Mesothelial cell of epicardium (in vitro differentiated cells): Measurements from ENCODE around the gene CLIC3. TPM values are rescaled to one million over a fixed set of nuclear protein-coding genes. Genes with fewer than 3 reads are reported as not detected.

Source experiments
- DNase-seq, 2 experiments: peaks; one replicate each; pipeline ENCODE4 v3.0.0; 2021; ENCODE audit warnings: low spot score in 2 of 2; ENCODE audit not compliant: unreplicated experiment in 2 of 2
- H3K27ac Mint-ChIP-seq: 2 replicates; pipeline ENCODE4 v1.8.0; 2021; ENCODE audit warnings: mixed read lengths
- H3K27me3 Mint-ChIP-seq: 2 replicates; pipeline ENCODE4 v1.8.0; 2021; ENCODE audit warnings: low read depth, mixed read lengths
- H3K36me3 Mint-ChIP-seq: 2 replicates; pipeline ENCODE4 v1.8.0; 2021; ENCODE audit warnings: mixed read lengths
- H3K4me1 Mint-ChIP-seq: 2 replicates; pipeline ENCODE4 v1.8.0; 2021; ENCODE audit warnings: mixed read lengths
- H3K4me3 Mint-ChIP-seq: 2 replicates; pipeline ENCODE4 v1.8.0; 2021; ENCODE audit warnings: mild to moderate bottlenecking, moderate library complexity, mixed read lengths
- H3K9me3 Mint-ChIP-seq: 2 replicates; pipeline ENCODE4 v1.8.0; 2021; ENCODE audit warnings: mixed read lengths
- CTCF ChIP-seq: fragments of 200-600 bp; sonication (generic); IDR thresholded peaks from one replicate; pipeline ENCODE4 v1.5.0; 2021; ENCODE audit warnings: antibody characterized with exemption; ENCODE audit not compliant: unreplicated experiment
- total RNA-seq: library from RNA; stranded (reverse); gene quantifications from 3 replicates; pipeline ENCODE4 v1.2.1, GENCODE V29; 2021

Gene CLIC3
- total RNA-seq, 1 donor from 2014 or later = 2.9 TPM

GRCh38 chr9:137042751-137043727 is 46.7 kb upstream of the CLIC3 start:
- H3K9me3 Mint-ChIP-seq = no peaks in the 10 kb centered on the region
- H3K36me3 Mint-ChIP-seq = no peaks in the 10 kb centered on the region
- peaks cover 39% of the 10 kb centered on the region for H3K27me3 Mint-ChIP-seq
- H3K27ac Mint-ChIP-seq = no peak overlapping the region
- no peak for DNase-seq
- no peak overlapping the region for H3K4me3 Mint-ChIP-seq
- no peak for TF ChIP-seq CTCF
- H3K4me1 Mint-ChIP-seq = peaks cover 5% of the 10 kb centered on the region

- peaks cover 21% of the 10 kb centered on the region for H3K27me3 Mint-ChIP-seq
- H3K4me1 Mint-ChIP-seq = peaks cover 5% of the 10 kb centered on the region
These were observed 44.8 kb upstream of the CLIC3 start for GRCh38 chr9:137041124-137041523.

GRCh38 chr9:137040568-137040967 is 44.2 kb upstream of the CLIC3 start:
- TF ChIP-seq CTCF = no peak
- Mint-ChIP-seq H3K4me3 (no peak overlapping the region), H3K27ac (no peak overlapping the region), H3K4me1 (peaks cover 5% of the 10 kb centered on the region), H3K36me3 (no peaks in the 10 kb centered on the region), H3K27me3 (peaks cover 21% of the 10 kb centered on the region), H3K9me3 (no peaks in the 10 kb centered on the region)
- no peak for DNase-seq

More at GRCh38 chr9:137041124-137041523, 44.8 kb upstream of the CLIC3 start:
- no peak for TF ChIP-seq CTCF
- H3K36me3 Mint-ChIP-seq = no peaks in the 10 kb centered on the region
- H3K27ac Mint-ChIP-seq = no peak overlapping the region
- H3K9me3 Mint-ChIP-seq = no peaks in the 10 kb centered on the region
- DNase-seq = no peak
- H3K4me3 Mint-ChIP-seq = no peak overlapping the region

- no peak overlapping the region for H3K4me3 Mint-ChIP-seq
- peaks cover 15% of the 10 kb centered on the region for H3K27me3 Mint-ChIP-seq
- no peaks in the 10 kb centered on the region for H3K36me3 Mint-ChIP-seq
- no peak for DNase-seq
- no peak overlapping the region for H3K27ac Mint-ChIP-seq
- peaks cover under 1% of the 10 kb centered on the region for H3K4me1 Mint-ChIP-seq
- no peaks in the 10 kb centered on the region for H3K9me3 Mint-ChIP-seq
- no peak for TF ChIP-seq CTCF
These were observed 43.4 kb upstream of the CLIC3 start for GRCh38 chr9:137039611-137040366.

GRCh38 chr9:137038916-137039315 is 42.5 kb upstream of the CLIC3 start:
- Mint-ChIP-seq H3K9me3 (no peaks in the 10 kb centered on the region), H3K4me3 (no peak overlapping the region), H3K4me1 (no peaks in the 10 kb centered on the region), H3K36me3 (no peaks in the 10 kb centered on the region), H3K27ac (no peak overlapping the region), H3K27me3 (peaks cover 7% of the 10 kb centered on the region)
- no peak for TF ChIP-seq CTCF
- DNase-seq = no peak
